Stomach (tissue), 4 donors: ENCODE data around the gene TSPAN14.

Experiments used
- CTCF ChIP-seq, 7 experiments: fragments of 450-650 bp in 4 of 7; fragments of 200-600 bp in 3 of 7; sonication (generic) in 3 of 7; IDR thresholded peaks; one replicate each; pipeline ENCODE4 v1.5.1; 2016 to 2019; ENCODE audit warnings: antibody characterized with exemption in 7 of 7, control low read depth in 2 of 7, mild to moderate bottlenecking in 1 of 7
- EP300 ChIP-seq: sonication (generic); formaldehyde crosslinking; IDR thresholded peaks from one replicate; pipeline ENCODE4 v1.6.1; 2017; ENCODE audit warnings: antibody characterized with exemption
- POLR2A ChIP-seq, 4 donors: fragments of 450-650 bp; IDR thresholded peaks; one replicate each; pipeline ENCODE4 v1.6.1; 2016; ENCODE audit warnings: antibody characterized with exemption in 4 of 4, control low read depth in 2 of 4, mild to moderate bottlenecking in 1 of 4, moderate library complexity in 1 of 4
- POLR2AphosphoS5 ChIP-seq, 3 donors: sonication (generic); formaldehyde crosslinking; IDR thresholded peaks; one replicate each; pipeline ENCODE4 v1.6.1; 2016; ENCODE audit warnings: antibody characterized with exemption in 3 of 3

GRCh38 chr10:80448209-80448942 lies 5.7 kb upstream of the TSPAN14 start:
- no peak for TF ChIP-seq POLR2AphosphoS5 (IDR thresholded peaks at IDR 0.05)
- TF ChIP-seq CTCF (IDR thresholded peaks at IDR 0.05): no peak
- no peak for TF ChIP-seq POLR2A (IDR thresholded peaks at IDR 0.05)
- no peak for TF ChIP-seq EP300
